ENCODE data around the gene TRAF6. TPM values are rescaled to one million over a fixed set of nuclear protein-coding genes. Genes with fewer than 3 reads are reported as not detected.

TRAF6 gene, protein sequence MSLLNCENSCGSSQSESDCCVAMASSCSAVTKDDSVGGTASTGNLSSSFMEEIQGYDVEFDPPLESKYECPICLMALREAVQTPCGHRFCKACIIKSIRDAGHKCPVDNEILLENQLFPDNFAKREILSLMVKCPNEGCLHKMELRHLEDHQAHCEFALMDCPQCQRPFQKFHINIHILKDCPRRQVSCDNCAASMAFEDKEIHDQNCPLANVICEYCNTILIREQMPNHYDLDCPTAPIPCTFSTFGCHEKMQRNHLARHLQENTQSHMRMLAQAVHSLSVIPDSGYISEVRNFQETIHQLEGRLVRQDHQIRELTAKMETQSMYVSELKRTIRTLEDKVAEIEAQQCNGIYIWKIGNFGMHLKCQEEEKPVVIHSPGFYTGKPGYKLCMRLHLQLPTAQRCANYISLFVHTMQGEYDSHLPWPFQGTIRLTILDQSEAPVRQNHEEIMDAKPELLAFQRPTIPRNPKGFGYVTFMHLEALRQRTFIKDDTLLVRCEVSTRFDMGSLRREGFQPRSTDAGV
- total RNA-seq (2021; ENCODE audit: unreplicated experiment) (9.3 TPM), Bru-seq, nascent RNA (percentile 82 among the genes with signal in this experiment), BruChase-seq, experiment 1, labeled RNA remaining after a 6-hour chase (percentile 73 among the genes with signal in this experiment), BruChase-seq, experiment 2, labeled RNA remaining after a 2-hour chase (percentile 83 among the genes with signal in this experiment)
- 4.5 and 4.6 TPM in 2 replicates for polyA plus RNA-seq (2012)
- long read RNA-seq, full-length matches to known transcripts, result 6 of 11 reads
- long read RNA-seq, partial matches to known transcripts, result 3 of 11 reads
- long read RNA-seq, other reads (novel, unspliced or antisense), result 2 of 11 reads

DNA sequence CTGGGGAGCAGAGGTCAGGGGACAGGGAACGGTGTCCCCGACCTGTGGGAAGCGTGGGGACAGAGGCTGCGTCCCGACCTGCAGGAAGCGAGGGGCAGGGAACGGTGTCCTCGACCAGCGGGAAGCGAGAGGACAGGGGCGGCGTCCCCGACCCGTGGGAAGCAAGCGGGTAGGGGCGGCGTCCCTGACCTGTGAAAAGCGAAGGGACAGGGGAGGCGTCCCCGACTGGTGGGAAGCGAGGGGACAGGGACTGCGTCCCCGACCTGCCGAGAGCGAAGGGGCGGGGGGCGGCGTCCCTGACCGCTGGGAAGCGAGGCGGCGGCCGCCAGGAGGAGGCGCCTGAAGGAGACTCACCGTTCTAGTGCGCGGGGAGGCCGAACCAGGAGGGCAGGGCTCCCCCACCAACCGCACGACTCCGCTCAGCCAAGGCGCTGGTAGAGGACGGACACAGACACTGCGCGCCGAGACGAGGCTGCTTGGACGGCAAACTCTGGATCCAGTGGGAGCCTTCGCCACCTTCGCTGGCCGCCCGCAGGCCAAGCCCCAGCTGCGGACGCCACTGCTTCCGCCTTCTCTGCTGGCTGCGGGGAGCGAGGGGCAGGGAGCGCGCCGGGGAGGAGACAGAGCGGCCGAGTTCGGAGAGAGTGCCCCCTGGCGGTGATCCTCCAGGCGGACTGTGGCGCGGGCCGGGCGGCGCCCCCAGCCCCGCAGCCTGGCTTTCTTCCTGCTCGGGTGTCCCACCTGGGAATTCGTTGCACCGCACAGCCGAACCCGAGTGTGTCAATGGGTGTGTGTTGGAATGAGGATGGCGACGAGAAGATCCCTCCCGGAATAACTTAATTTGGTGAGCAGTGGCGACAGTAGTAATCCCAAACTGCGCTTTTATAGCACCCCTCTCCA lies at the start of gene TRAF6:
TRAF6 (minus strand) TSS at position 579 of the 900 bp plus-strand sequence. CDS start 8,757 bp downstream, outside the sequence.
- DNase-seq (ENCODE audit: low read depth, low spot score), result peak; percentile 70
- peaks cover 0 to 12% of the 10 kb centered on the region in 2 experiments; a peak in 1 of 4 replicates for H3K4me1 ChIP-seq (ENCODE audit: control insufficient read depth in 1 of 2, insufficient read depth in 2 of 2, low read length in 2 of 2)
- peak within 1 kb of the TSS; percentile 84 for H3K9ac ChIP-seq (ENCODE audit: low read length)
- H3K79me2 ChIP-seq (ENCODE audit: insufficient read depth, low read length), result peaks cover 24% of the 10 kb centered on the region
- H3K4me2 ChIP-seq (ENCODE audit: low read length), result peak within 1 kb of the TSS; percentile 74
- H3K4me3 ChIP-seq (replicated peaks in 1 of 2; ENCODE audit: low read depth in 1 of 2, low read length in 2 of 2), result peak within 1 kb of the TSS; percentile 94 to 95
- H3K9me3 ChIP-seq (ENCODE audit: control insufficient read depth in 1 of 2, insufficient read depth in 1 of 2, low read depth in 1 of 2, low read length in 2 of 2), result no peaks in the 10 kb centered on the region
- intact Hi-C loops (cut with micrococcal nuclease), result loop anchor here (2.0 kb wide), 1 partner anchor 31 kb away; no protein-coding TSS in a partner anchor
- peak; percentile 95 for ATAC-seq
- no peaks in the 10 kb centered on the region for H4K20me1 ChIP-seq (ENCODE audit: insufficient read depth)
- peak within 1 kb of the TSS; percentile 89 for H2AFZ ChIP-seq (ENCODE audit: low read depth, low read length, poor library complexity, severe bottlenecking)
- H3K27ac ChIP-seq (ENCODE audit: low read depth, low read length), result peak within 1 kb of the TSS; percentile 61
- no peaks in the 10 kb centered on the region; a peak in 1 of 4 replicates for H3K36me3 ChIP-seq (ENCODE audit: control insufficient read depth in 1 of 2, insufficient read depth in 2 of 2, low read length in 2 of 2)
- ChIA-PET POLR2A (interaction anchor here (0.5 to 0.8 kb wide), 2 partner anchors 8 to 308 kb away, joined by 3 read pairs; no protein-coding TSS in a partner anchor), RAD21 (ENCODE audit: low non-redundant PET in 1 of 2, low total read pairs in 2 of 2, uncharacterized antibody in 2 of 2, unreplicated experiment in 2 of 2) (interaction anchor here in 1 of 2 experiments (0.8 kb wide), 1 partner anchor 31 kb away, joined by 3 read pairs; no protein-coding TSS in a partner anchor), CTCF (interaction anchor here (1.4 to 1.7 kb wide), 2 partner anchors 17 to 31 kb away, joined by 5 to 9 read pairs; no protein-coding TSS in a partner anchor)
- no peaks in the 10 kb centered on the region for H3K9me2 ChIP-seq (ENCODE audit: insufficient read depth)
- BruUV-seq (replicated peaks), result no TSS peak
- H3K27me3 ChIP-seq (ENCODE audit: insufficient read depth, low read length), result no peaks in the 10 kb centered on the region
- TF ChIP-seq RAD21 (IDR thresholded peaks at IDR 0.05; ENCODE audit: low read depth) (no peak), SP1 (IDR thresholded peaks at IDR 0.05; ENCODE audit: low read depth) (no peak), EZH2 (IDR thresholded peaks at IDR 0.05) (no peak), ELF1 (IDR thresholded peaks at IDR 0.05; ENCODE audit: borderline replicate concordance, low read depth) (peak; percentile 93), TCF7L2 (IDR thresholded peaks at IDR 0.05; ENCODE audit: borderline replicate concordance, extremely low read depth, insufficient read depth, insufficient read length) (peak; percentile 28), POLR2AphosphoS5 (IDR thresholded peaks at IDR 0.05; ENCODE audit: low read depth, low read length) (peak; percentile 97), EGR1 (IDR thresholded peaks at IDR 0.05; ENCODE audit: low read depth) (no peak)
- TF ChIP-seq, protein P1, sequence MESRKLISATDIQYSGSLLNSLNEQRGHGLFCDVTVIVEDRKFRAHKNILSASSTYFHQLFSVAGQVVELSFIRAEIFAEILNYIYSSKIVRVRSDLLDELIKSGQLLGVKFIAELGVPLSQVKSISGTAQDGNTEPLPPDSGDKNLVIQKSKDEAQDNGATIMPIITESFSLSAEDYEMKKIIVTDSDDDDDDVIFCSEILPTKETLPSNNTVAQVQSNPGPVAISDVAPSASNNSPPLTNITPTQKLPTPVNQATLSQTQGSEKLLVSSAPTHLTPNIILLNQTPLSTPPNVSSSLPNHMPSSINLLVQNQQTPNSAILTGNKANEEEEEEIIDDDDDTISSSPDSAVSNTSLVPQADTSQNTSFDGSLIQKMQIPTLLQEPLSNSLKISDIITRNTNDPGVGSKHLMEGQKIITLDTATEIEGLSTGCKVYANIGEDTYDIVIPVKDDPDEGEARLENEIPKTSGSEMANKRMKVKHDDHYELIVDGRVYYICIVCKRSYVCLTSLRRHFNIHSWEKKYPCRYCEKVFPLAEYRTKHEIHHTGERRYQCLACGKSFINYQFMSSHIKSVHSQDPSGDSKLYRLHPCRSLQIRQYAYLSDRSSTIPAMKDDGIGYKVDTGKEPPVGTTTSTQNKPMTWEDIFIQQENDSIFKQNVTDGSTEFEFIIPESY (IDR thresholded peaks at IDR 0.05; ENCODE audit: extremely low read depth, insufficient replicate concordance, low read length), result no peak
- TF ChIP-seq, protein P2, sequence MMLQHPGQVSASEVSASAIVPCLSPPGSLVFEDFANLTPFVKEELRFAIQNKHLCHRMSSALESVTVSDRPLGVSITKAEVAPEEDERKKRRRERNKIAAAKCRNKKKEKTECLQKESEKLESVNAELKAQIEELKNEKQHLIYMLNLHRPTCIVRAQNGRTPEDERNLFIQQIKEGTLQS (IDR thresholded peaks at IDR 0.05), result no peak
- TF ChIP-seq, protein P3, sequence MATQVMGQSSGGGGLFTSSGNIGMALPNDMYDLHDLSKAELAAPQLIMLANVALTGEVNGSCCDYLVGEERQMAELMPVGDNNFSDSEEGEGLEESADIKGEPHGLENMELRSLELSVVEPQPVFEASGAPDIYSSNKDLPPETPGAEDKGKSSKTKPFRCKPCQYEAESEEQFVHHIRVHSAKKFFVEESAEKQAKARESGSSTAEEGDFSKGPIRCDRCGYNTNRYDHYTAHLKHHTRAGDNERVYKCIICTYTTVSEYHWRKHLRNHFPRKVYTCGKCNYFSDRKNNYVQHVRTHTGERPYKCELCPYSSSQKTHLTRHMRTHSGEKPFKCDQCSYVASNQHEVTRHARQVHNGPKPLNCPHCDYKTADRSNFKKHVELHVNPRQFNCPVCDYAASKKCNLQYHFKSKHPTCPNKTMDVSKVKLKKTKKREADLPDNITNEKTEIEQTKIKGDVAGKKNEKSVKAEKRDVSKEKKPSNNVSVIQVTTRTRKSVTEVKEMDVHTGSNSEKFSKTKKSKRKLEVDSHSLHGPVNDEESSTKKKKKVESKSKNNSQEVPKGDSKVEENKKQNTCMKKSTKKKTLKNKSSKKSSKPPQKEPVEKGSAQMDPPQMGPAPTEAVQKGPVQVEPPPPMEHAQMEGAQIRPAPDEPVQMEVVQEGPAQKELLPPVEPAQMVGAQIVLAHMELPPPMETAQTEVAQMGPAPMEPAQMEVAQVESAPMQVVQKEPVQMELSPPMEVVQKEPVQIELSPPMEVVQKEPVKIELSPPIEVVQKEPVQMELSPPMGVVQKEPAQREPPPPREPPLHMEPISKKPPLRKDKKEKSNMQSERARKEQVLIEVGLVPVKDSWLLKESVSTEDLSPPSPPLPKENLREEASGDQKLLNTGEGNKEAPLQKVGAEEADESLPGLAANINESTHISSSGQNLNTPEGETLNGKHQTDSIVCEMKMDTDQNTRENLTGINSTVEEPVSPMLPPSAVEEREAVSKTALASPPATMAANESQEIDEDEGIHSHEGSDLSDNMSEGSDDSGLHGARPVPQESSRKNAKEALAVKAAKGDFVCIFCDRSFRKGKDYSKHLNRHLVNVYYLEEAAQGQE (IDR thresholded peaks at IDR 0.05; ENCODE audit: low read depth), result no peak
- TF ChIP-seq, protein P4, sequence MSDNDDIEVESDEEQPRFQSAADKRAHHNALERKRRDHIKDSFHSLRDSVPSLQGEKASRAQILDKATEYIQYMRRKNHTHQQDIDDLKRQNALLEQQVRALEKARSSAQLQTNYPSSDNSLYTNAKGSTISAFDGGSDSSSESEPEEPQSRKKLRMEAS (IDR thresholded peaks at IDR 0.05), result peak; percentile 61

Measured in HCT116 (cell line).